Measurements from ENCODE around the gene SLC9A7. TPM values are rescaled to one million over a fixed set of nuclear protein-coding genes. Genes with fewer than 3 reads are reported as not detected.
A peak's percentile ranks its signal among the peaks of the same experiment; 100 is the strongest.

The SLC9A7 gene
- total and polyA plus RNA-seq, 4 donors: 2.3 to 13.2 (median 3.1) TPM

- Histone ChIP-seq H3K9me3 (ENCODE audit: control insufficient read depth in 4 of 4, low read length in 3 of 4) (no peaks in the 10 kb centered on the region), H3K27ac (ENCODE audit: low read depth in 1 of 2, low read length in 2 of 2) (peak overlapping the region; percentile 37 to 79), H3K27me3 (ENCODE audit: control insufficient read depth in 4 of 4, insufficient read depth in 4 of 4, low read length in 3 of 4) (no peaks in the 10 kb centered on the region), H3K36me3 (ENCODE audit: control insufficient read depth in 4 of 4, insufficient read depth in 3 of 4, low read depth in 1 of 4, low read length in 3 of 4) (no peaks in the 10 kb centered on the region), H3K4me1 (ENCODE audit: control insufficient read depth in 4 of 4, insufficient read depth in 4 of 4, low read length in 3 of 4) (peaks cover 0 to 9% (median 6%) of the 10 kb centered on the region in 4 donors), H3K9ac (ENCODE audit: low read depth in 1 of 2, low read length in 2 of 2) (no peak overlapping the region), H3K4me3 (ENCODE audit: low read depth in 1 of 3, low read length in 3 of 3) (no peak overlapping the region)
- TF ChIP-seq YY1 (IDR thresholded peaks at IDR 0.05): peak; percentile 71
- TF ChIP-seq FOXA2 (IDR thresholded peaks at IDR 0.05): no peak
- TF ChIP-seq ZBTB33 (IDR thresholded peaks at IDR 0.05): peak; percentile 10
- TF ChIP-seq CTCF (IDR thresholded peaks at IDR 0.05; ENCODE audit: low read depth, low read length, missing input control): no peak
- TF ChIP-seq RXRA (IDR thresholded peaks at IDR 0.05): no peak
- peak; percentile 5 to 10 for TF ChIP-seq HNF4A (conservative IDR thresholded peaks at IDR 0.05)
- TF ChIP-seq EGR1 (IDR thresholded peaks at IDR 0.05; ENCODE audit: low read depth in 2 of 2): no peak
- no peak for TF ChIP-seq TAF1 (conservative IDR thresholded peaks at IDR 0.05)
- no peak for TF ChIP-seq NR2F2 (IDR thresholded peaks at IDR 0.05)
- TF ChIP-seq SP1 (IDR thresholded peaks at IDR 0.05): peak; percentile 51
- no peak for TF ChIP-seq REST (IDR thresholded peaks at IDR 0.05)
- TF ChIP-seq MAX (IDR thresholded peaks at IDR 0.05): no peak
- peak in 1 of 2 donors; percentile 57 for TF ChIP-seq JUND (IDR thresholded peaks at IDR 0.05)
- TF ChIP-seq RAD21 (IDR thresholded peaks at IDR 0.05): peak in 1 of 2 donors; percentile 6
- no peak for TF ChIP-seq GABPA (IDR thresholded peaks at IDR 0.05 in 1 of 2, conservative IDR thresholded peaks at IDR 0.05 in 1 of 2)
- no peak for TF ChIP-seq HNF4G (IDR thresholded peaks at IDR 0.05)
- TF ChIP-seq ATF3 (IDR thresholded peaks at IDR 0.05): no peak
- no peak for TF ChIP-seq FOXA1 (IDR thresholded peaks at IDR 0.05)
- 39% methylated on average over 7 of the region's 7 CpGs for WGBS
- no peak for DNase-seq (ENCODE audit: low spot score)
Observed at GRCh38 chrX:46791927-46792809, 33.2 kb upstream of the SLC9A7 start.
